ENCODE measurements around the gene VPS26C.
"Not testable (repeated sequence)": the region's sequence is repeated elsewhere in the genome, so short reads cannot be mapped to it uniquely, and the experiment has no call there.

The VPS26C gene

DNA sequence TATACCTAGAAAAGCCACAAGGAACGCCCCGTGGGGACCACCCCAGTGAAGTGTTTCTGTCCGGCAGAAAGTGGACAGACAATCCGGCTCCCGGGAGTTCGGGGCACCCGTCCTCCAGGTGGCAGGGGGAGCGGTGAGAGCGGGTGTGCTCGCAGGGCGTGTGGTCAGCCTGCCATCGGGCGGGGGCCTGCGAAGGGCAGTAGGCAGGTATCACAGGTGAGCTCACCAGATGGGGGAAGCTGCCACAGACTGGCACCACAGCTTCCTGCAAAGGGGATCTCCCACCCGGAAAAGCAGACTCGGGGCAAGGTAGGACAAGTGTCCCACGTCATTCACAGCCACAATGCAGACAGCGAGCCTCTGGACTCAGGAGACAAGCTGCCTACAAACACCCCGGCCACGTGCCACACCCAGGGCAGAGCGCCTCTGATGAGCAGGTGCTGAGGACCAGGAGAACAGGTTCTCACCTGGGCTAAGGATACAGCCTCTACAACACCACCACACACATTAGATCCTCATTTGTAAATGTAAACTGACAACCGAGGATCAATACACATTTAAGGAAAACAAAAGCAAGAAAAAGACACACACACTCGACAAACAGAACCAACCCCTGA, 36.4 kb downstream of the VPS26C start:
- DNase-seq (ENCODE audit: low read depth in 2 of 2) = no peak

DNA sequence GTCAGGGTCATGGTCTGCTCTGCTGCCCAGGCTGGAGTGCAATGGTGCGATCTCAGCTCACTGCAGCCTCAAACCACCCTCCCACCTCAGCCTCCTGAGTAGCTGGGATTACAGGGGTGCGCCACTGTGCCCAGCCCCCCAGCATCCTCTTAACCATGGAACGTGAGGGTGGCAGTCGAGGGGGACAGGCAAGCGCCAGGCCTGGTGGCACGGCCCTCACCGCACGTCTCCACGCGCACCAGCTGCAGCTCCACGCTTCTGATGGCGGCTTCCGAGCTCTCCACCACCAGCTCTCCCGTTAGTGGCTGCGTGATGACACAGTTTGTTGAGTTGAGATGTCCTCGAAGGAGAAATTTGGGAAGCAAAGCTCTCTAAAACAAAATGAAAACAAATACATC, 39.1 kb downstream of the VPS26C start:
- no peak for DNase-seq (ENCODE audit: low read depth in 2 of 2)

DNA sequence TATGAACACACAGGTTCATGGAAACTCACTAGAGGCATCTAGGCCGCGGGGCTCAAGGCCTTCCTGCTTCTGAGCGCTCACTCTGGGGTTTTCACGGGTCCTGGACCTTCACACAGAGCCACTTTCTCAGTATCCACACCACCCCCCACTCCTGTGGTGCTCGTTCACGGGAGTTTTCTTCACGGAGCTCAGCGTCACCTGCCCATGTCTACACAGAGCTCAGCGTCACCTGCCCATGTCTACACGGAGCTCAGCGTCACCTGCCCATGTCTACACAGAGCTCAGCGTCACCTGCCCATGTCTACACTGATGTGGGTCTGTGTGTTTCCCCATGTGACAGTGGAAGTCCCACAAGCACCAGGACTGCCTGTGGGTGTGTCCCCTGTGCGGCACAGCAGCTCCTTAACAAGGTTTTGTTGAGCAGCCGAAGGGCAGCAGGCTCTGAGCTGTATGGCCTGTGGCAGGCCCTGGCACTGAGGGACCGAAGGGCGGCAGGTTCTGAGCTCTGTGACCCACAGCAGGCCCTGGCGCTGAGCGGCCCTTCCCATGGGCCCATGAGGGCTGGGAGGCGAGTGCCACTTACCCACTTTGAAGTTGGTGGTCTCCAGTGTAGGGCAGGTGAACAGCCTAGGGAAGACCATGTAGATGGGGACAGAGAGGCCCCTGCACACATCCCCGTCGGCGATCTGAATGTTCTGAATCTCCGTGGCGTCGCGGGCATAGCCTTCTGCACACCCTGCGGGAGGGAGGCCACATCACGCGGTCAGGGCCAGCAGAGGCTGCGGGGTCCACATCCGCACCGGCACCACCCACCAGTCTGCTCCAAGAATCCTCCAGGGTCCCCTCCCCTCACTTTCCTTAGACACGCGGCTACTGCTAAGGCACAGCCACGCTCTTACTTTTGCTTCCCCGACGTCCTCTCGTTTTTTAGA, 39.8 kb downstream of the VPS26C start:
- no peak for DNase-seq (ENCODE audit: low read depth in 2 of 2)

DNA sequence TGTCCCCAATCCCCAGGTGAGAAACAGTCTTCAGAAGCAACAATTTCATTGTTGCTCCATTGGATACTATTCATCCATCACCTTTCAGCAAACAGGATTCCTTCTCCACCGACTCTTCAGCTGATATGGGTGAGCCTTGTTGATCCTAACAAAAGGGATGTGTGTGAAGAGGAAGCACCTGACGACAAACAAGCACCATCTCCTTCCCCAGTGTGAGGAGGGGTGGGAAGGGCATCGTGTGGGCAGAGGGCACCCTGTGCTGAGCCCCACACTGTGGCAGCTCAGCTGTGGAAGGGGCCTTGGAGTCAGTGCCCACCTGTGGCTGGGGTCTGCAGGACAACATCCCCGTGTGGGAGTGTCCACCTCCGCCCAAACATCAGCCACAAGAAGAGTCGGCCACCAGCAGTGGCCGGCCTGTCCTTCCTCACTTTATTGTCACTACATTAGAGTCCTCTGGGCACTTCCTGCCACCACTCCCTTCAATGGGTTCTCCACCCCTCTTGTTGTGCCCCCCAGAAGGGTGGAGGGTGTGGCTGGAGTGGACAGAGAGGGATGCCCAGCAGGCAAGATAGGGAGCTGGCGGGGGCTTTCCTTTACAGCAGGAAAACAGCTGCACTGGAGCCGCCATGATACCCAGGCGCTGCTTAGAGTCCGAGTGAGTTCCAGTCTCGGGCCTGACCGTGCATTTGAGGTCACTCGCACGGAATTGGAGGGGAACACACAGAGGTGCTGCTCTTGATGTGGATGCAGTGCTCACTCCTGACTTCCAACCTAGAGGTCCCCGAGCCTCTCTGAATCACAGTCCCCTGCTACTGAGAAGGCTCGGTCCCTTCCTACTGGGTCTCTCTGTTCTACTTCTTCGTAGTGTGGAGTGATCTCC, 40.9 kb downstream of the VPS26C start:
- DNase-seq (ENCODE audit: low read depth in 2 of 2) = no peak

DNA sequence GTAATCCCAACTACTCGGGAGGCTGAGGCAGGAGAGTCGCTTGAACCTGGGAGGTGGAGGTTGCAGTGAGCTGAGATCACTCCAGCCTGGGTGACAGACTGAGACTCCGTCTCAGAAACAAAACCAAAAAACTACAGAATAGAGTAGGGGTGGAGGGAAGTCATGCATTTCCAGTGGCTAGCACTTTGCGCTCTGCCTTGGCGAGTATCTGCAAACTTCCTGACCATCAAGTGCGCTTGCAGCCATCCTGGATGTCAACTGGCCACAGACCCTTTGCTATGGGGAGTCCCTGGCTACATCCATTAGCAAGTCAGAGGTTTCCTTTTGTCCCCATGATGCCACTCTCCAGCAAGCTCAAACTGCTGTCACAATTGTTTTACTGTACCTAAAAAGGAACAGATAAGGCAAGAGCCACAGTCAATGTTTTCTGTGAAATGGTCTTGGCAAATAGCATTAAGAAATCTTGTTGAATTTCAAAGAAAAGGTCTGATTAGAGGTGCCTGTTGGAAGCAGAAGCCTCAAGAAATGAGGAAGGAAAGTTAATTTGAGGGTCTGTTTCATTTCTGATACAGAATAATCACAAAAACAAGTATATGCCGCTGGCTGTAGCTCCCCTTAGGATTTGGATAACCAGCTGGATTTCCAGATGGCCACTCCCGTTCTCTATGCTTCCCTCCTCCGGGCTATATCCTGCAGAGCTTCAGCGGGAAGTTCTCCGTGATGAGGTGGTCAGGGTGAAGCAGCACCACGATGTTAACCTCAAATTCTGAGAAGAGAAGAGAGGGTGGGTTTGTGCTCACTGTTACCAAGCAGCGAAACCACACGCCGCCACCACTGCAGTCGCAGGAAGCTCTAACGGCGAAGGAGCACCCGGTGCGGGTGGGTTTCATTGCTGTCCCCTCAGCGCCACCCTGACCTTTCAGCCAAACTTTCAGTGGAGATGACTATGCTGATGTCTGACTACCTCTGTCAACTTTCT, 42.0 kb downstream of the VPS26C start:
- DNase-seq (ENCODE audit: low read depth in 2 of 2) = peak; percentile 25 to 29

DNA sequence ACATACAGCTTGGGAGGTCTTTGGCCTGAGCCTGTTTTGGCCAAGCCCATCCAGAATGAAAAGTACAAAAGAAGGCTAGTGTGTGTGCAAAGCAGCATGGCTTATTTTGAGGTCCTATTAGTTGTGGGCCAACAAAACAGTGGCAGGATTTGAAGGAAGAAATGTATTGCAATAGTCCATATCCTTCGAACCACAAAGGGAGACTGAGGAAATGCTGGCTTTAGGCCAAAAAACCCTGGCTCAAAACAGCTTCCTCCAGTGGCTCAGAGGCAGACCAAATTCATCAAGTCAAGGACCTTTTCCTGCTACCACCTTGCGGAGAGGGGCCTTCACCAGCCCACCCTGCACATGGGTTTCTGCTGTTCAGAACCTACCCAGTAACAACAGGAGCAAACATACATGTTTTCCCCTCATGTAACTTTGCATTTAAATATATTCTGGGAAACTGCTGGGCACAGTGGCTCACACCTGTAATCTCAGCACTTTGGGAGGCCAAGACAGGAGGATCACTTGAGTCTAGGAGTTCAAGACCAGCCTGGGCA, 43.3 kb downstream of the VPS26C start:
- no peak for DNase-seq (ENCODE audit: low read depth in 2 of 2)

DNA sequence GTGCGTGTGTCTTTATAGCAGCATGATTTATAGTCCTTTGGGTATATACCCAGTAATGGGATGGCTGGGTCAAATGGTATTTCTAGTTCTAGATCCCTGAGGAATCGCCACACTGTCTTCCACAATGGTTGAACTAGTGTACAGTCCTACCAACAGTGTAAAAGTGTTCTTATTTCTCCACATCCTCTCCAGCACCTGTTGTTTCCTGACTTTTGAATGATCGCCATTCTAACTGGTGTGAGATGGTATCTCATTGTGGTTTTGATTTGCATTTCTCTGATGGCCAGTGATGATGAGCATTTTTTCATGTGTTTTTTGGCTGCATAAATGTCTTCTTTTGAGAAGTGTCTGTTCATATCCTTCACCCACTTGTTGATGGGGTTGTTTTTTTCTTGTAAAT, 44.9 kb downstream of the VPS26C start:
- not testable (repeated sequence) for DNase-seq (ENCODE audit: low read depth in 2 of 2)

DNA sequence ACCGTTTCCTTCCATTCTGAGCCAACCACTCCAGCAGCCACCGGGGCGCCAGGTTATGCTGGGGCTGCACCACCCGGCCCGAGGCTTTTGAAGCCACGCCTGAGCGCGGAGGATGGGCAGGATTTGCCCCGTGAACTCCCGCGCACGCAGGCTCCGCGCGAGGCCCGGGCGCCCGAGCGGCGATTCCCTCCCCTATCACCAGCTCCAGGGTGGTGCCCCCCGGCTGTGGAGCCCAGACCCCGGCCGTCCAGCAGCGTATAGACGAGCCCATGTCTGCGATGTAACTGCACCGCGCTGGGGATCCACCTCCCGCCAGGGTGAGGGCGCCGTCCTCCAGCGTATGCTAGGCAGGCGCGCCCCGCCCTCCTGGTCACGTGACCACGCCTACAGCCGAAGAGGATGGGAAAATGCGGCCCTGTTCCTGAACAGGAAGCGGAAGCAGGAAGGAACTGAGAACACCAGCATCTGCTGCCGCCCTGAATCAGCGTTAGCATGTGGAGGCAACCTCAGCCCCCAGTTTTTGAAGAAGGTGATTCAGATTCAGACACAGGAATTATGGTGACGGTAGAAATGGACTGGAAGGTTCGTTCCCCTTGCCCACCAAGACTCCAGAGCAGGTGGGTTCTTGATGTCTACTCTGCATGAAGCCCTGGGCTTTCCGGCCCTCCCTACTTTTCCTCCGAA, 46.0 kb downstream of the VPS26C start:
- DNase-seq (ENCODE audit: low read depth in 2 of 2) = peak; percentile 85 to 91

DNA sequence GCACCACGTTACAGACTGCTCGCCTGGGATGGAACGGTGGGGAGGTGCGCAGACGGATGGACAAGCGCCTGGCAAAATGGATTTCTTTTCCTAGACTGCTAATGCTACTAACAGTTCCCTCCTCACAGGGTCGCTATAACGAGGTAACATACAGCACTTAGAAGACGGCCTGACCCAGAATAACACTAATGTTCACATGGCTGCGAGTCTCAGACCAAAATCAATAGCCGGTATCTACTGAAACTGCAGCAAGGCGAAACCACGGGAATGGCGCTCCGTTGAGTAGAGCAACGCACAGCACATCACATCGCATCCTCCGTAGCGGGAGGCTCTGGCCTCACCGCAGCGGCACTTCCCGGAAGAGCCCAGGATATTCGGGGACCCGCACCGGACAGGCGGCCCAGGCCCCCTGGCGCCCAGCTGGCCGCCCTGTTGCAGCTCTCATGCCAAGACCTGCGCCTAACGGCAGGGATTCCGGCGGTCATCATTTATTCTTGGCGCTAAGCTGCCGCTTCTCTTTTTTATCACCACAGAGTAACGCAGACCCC, 46.6 kb downstream of the VPS26C start:
- no peak for DNase-seq (ENCODE audit: low read depth in 2 of 2)

DNA sequence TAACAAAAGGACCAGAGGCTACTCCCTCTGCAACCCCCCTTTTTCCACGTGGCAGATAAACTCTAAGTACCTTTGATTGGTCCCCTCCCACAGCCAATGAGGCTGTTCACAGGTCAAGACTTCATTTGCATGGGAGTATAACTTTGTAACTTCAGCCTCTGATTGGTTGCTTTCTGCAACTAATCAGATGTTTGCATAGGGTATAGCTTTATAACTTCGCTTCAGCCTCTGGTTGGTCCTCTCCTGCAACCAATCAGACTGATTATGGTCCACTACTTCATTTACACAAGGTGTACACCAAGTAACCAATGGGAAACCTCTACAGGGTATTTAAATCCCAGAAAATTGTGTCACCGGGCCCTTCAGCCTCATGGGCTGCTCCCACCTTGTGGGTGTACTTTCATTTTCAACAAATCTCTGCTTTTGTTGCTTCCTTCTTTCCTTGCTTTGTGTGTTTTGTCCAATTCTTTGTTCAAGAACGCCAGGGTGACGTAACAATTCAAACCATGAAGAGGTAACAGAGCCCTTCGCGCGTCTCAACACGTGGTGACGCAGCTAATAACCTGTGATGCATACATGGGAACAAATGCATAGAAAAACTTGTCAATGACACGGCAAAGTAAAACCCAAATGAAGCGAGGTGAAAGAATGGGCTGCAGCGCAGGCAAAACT, 47.2 kb downstream of the VPS26C start:
- no peak for DNase-seq (ENCODE audit: low read depth in 2 of 2)

DNA sequence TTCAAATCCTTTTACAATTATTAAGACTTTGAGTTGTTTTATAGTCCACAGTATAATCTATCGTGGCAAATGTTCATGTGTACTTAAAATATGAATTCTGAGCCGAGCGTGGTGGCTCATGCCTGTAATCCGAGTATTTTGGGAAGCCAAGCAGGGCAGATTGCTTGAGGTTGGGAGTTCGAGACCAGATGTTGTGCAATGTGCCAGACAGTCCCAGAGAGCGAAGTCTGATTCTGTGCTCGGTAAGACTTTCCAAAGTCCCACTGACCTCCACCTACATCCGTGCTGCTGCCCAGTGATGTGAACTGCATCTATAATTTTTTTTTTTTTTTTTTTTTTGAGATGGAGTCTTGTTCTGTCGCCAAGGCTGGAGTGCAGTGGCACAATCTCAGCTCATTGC, 52.2 kb downstream of the VPS26C start:
- DNase-seq (ENCODE audit: low read depth in 2 of 2) = no peak

DNA sequence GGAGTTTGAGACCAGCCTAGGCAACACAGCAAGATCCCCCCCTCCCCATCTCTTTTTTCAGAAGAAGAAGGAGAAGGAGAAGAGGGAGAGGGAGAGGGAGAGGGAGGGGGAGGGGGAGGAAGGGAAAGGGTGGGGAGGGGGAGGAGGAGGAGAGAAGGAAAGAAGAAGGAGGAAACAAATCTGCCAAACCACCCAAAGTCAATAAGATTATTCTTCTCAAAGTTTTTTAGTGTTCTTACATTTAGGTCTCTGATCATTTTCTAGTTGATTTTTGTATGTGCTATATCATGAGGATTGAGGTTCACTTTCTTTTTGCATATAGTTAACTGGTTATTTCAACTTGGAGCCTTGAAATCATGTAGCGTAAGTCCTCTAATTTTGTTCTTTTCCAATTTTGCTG, 56.3 kb downstream of the VPS26C start:
- no peak for DNase-seq (ENCODE audit: low read depth in 2 of 2)

DNA sequence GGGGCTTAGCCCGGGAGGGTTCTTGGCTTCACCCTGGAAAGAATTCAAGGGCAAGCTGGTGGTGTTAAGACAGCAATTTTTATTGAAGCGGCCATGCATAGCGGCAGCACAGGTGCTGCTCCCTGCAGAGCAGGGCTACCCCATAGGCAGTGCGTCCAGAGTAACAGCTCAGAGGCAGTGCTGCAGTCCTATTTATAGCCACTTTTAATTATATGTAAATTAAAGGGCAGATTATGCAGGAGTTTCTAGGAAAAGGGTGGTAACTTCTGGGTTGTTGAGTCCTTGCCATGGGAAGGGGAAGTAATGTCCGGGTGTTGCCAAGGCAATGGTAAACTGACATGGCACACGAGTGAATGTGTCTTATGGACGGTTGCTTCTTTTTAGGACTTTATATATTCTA, 57.0 kb downstream of the VPS26C start:
- no peak for DNase-seq (ENCODE audit: low read depth in 2 of 2)

DNA sequence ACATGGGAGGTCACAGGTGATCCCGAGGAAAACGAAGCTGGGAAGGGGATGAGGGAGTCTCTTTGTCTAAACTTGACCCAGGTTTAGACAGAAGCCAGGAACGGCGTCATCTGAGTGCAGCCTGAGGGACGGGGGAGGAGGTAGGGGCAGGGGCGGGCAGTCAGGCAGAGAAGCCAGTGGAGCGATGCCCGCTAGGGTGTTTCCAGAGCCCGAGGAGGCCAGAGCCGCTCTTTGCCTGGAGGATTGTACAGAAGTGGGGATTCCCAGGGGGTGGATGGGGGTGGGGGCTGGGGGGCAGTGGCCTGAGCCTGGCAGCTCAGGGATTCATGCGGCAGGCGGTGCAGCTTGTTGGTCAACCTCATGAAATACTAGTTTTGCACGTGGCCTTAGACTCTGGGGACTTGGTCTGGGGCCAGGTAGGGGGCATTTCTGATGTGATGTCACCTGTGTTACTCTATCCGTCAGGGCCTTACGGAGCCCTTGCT, 58.4 kb downstream of the VPS26C start:
- no peak for DNase-seq (ENCODE audit: low read depth in 2 of 2)

DNA sequence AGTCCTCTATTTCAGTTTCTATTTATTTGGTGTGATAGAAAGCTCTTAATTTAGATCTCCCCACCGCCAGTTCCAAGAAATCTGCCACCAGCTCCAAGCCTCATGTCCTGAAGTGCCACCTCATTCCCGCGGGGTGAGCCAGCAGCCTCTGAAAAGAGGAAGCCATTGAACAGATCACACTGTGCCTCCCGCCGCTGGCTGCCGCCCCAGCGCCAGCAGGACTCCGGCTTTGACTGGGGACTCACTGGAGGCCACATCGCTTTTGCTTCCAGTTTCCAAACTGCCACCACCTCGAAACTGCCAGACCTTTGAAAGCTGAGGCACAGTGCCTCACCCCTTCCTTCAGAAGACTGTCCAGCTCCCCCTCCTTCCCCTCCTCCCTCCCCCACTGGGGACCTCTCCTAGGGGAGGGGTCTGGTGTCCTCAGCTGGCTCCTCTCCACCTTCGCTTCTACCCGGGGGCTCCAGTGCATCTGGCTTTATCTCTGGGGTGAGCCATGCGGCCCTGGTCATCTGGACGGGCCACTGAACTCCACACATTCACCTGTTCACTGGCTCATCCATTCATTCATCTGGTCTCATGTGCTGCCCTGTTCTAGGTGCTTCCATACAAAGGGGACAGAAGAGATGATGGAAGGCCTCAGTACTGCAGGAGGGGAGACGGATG, 58.9 kb downstream of the VPS26C start:
- DNase-seq (ENCODE audit: low read depth in 2 of 2) = no peak

DNA sequence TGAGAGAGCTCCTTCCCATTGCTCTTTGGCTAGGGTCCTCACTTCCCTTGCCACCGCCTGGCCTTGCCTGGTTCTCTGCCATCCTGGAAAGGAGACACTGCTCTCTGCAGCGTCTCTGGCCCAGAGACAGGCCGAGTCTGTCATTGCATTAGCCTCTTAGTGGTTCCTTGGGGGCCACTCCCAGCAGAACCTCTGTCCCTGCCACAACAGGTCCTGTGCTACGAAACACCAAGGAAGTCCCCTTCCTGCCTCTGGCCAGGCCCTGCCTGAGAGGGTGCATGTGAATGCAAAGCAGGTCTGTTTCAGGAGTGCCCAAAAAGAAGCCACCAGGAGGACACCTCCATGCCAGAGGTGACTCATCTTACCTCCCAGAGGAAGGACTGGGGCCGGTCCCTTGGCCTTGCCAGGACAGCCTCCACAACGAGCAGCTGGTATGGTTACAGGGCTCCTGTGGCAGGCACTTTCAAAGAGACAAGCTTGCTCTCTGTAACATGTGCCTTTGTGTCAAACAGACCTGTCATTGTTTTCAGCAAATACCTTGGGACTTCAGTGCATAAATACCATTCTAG, 59.6 kb downstream of the VPS26C start:
- DNase-seq (ENCODE audit: low read depth in 2 of 2) = no peak

DNA sequence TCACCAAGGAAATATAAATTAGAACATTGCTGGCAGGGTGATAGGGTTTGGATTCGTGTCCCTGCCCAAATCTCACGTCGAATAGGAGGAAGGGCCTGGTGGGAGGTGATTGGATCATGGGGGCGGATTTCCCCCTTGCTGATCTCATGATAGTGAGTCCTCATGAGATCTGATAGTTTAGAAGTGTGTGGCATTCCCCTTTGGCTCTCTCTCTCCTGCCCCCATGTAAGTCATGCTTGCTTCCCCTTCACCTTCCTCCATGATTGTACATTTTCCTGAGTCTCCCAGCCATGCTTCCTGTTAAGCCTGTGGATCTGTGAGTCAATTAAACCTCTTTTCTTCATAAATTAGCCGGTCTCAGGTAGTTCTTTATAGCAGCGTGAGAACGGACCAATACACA, 60.6 kb downstream of the VPS26C start:
- DNase-seq (ENCODE audit: low read depth in 2 of 2) = no peak

DNA sequence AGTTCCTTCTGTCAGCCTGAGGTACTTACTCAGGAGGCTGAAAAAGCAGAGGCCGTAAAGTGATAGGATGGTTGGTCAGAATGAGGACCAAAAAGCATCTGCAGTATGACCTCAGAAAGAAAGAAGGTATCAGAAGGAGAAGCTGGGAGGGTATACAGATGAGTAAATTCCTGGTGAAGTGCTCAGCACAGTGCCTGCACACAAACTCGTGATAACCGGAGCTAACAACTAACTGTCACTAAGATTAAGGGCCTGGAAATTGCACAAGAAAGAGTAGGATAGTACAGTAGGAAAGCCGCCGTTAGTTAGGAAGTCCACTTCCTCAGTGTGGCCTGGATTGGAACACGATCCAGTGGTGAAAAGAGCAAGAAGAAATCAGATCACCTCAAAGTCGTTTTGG, 62.6 kb downstream of the VPS26C start:
- no peak for DNase-seq (ENCODE audit: low read depth in 2 of 2)
